ENCODE measurements around the gene CCDC93.

DNA sequence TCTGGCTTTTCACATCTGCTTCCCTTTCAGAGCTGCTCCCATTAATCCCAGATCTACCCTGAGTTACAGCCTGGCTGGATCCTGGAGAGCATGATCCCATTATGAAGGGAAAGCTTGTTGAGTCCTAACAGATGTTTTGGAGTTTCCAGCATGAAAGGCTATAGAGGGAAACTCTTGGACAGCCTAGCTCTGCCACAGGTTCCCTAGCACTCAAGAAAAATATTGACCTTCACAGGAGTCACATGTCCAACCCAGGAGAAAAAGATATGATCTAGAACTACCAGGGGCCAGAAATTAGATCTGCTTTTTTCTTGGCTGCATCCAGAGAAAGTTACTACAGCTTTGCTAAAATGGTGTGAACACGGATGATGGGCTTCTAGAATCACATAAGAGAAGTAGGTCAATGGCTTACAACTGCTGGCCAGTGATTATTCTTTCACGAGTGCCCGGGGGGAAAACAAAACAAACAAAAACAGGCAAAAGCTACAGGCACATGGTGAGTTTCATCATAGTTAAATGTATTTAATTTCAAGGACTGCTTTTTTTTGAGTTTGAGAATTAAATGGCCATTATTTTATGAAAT lies 15.9 kb downstream of the CCDC93 start:
- TF ChIP-seq, protein P1, sequence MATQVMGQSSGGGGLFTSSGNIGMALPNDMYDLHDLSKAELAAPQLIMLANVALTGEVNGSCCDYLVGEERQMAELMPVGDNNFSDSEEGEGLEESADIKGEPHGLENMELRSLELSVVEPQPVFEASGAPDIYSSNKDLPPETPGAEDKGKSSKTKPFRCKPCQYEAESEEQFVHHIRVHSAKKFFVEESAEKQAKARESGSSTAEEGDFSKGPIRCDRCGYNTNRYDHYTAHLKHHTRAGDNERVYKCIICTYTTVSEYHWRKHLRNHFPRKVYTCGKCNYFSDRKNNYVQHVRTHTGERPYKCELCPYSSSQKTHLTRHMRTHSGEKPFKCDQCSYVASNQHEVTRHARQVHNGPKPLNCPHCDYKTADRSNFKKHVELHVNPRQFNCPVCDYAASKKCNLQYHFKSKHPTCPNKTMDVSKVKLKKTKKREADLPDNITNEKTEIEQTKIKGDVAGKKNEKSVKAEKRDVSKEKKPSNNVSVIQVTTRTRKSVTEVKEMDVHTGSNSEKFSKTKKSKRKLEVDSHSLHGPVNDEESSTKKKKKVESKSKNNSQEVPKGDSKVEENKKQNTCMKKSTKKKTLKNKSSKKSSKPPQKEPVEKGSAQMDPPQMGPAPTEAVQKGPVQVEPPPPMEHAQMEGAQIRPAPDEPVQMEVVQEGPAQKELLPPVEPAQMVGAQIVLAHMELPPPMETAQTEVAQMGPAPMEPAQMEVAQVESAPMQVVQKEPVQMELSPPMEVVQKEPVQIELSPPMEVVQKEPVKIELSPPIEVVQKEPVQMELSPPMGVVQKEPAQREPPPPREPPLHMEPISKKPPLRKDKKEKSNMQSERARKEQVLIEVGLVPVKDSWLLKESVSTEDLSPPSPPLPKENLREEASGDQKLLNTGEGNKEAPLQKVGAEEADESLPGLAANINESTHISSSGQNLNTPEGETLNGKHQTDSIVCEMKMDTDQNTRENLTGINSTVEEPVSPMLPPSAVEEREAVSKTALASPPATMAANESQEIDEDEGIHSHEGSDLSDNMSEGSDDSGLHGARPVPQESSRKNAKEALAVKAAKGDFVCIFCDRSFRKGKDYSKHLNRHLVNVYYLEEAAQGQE (IDR thresholded peaks at IDR 0.05; ENCODE audit: insufficient read depth in 1 of 2, low read depth in 2 of 2, low read length in 1 of 2), result no peak
- TF ChIP-seq, protein P2, sequence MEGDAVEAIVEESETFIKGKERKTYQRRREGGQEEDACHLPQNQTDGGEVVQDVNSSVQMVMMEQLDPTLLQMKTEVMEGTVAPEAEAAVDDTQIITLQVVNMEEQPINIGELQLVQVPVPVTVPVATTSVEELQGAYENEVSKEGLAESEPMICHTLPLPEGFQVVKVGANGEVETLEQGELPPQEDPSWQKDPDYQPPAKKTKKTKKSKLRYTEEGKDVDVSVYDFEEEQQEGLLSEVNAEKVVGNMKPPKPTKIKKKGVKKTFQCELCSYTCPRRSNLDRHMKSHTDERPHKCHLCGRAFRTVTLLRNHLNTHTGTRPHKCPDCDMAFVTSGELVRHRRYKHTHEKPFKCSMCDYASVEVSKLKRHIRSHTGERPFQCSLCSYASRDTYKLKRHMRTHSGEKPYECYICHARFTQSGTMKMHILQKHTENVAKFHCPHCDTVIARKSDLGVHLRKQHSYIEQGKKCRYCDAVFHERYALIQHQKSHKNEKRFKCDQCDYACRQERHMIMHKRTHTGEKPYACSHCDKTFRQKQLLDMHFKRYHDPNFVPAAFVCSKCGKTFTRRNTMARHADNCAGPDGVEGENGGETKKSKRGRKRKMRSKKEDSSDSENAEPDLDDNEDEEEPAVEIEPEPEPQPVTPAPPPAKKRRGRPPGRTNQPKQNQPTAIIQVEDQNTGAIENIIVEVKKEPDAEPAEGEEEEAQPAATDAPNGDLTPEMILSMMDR (IDR thresholded peaks at IDR 0.05), result no peak
- TF ChIP-seq POLR2AphosphoS5 (IDR thresholded peaks at IDR 0.05; ENCODE audit: low read depth, low read length) (no peak), SIN3A (IDR thresholded peaks at IDR 0.05; ENCODE audit: borderline replicate concordance, insufficient read depth, low read depth, low read length) (no peak), TCF7L2 (IDR thresholded peaks at IDR 0.05; ENCODE audit: low read depth, low read length) (no peak)
